CMK (cell line): Measurements from ENCODE around the gene CBFA2T2.
"Not testable (repeated sequence)": the region's sequence is repeated elsewhere in the genome, so short reads cannot be mapped to it uniquely, and the experiment has no call there.

Source experiments
- DNase-seq: peaks from one replicate; pipeline ENCODE4 v3.0.0-alpha.2; 2010; ENCODE audit warnings: low read depth

The CBFA2T2 gene

GRCh38 chr20:33549229-33549999 lies 59.5 kb downstream of the CBFA2T2 start:
- no peak for DNase-seq

- DNase-seq = no peak
Measured at GRCh38 chr20:33551778-33552177, 61.9 kb downstream of the CBFA2T2 start.

GRCh38 chr20:33552519-33552918 lies 62.6 kb downstream of the CBFA2T2 start:
- DNase-seq = no peak

GRCh38 chr20:33553516-33553915 lies 63.6 kb downstream of the CBFA2T2 start:
- no peak for DNase-seq

- peak; percentile 24 for DNase-seq
Measured at GRCh38 chr20:33554914-33555420, 65.1 kb downstream of the CBFA2T2 start.

GRCh38 chr20:33555755-33556154 lies 65.9 kb downstream of the CBFA2T2 start:
- no peak for DNase-seq

- DNase-seq = no peak
Measured at GRCh38 chr20:33556246-33556645, 66.3 kb downstream of the CBFA2T2 start.

GRCh38 chr20:33558348-33559144 lies 68.7 kb downstream of the CBFA2T2 start:
- no peak for DNase-seq

GRCh38 chr20:33559212-33559611 lies 69.3 kb downstream of the CBFA2T2 start:
- no peak for DNase-seq

GRCh38 chr20:33560026-33560425 lies 70.1 kb downstream of the CBFA2T2 start:
- DNase-seq = no peak

GRCh38 chr20:33561053-33561452 lies 71.2 kb downstream of the CBFA2T2 start:
- DNase-seq = not testable (repeated sequence)

- DNase-seq = no peak
Measured at GRCh38 chr20:33561692-33562601, 72.1 kb downstream of the CBFA2T2 start.

GRCh38 chr20:33563788-33564187 lies 73.9 kb downstream of the CBFA2T2 start:
- no peak for DNase-seq

- DNase-seq = no peak
Measured at GRCh38 chr20:33566781-33567603, 77.1 kb downstream of the CBFA2T2 start.

- no peak for DNase-seq
Measured at GRCh38 chr20:33567949-33568348, 78.1 kb downstream of the CBFA2T2 start.

GRCh38 chr20:33568378-33568777 lies 78.5 kb downstream of the CBFA2T2 start:
- DNase-seq = no peak

GRCh38 chr20:33568868-33569801 lies 79.2 kb downstream of the CBFA2T2 start:
- no peak for DNase-seq

- DNase-seq = no peak
Measured at GRCh38 chr20:33569802-33570391, 80.0 kb downstream of the CBFA2T2 start.

- no peak for DNase-seq
Measured at GRCh38 chr20:33570743-33571142, 80.8 kb downstream of the CBFA2T2 start.

- DNase-seq = not testable (repeated sequence)
Measured at GRCh38 chr20:33573268-33573667, 83.4 kb downstream of the CBFA2T2 start.
